Neuron (in vitro differentiated cells): ENCODE results near the gene SOX1.
A peak's percentile ranks its signal among the peaks of the same experiment; 100 is the strongest.

Experiments used
- H2AFZ ChIP-seq: one replicate; pipeline ENCODE4 v1.6.1; 2013; ENCODE audit warnings: low read depth, mild to moderate bottlenecking, inconsistent platforms, low read length, moderate library complexity
- H3K27me3 ChIP-seq: one replicate; pipeline ENCODE4 v1.6.1; 2013; ENCODE audit warnings: low read length; ENCODE audit not compliant: insufficient read depth
- H3K36me3 ChIP-seq: one replicate; pipeline ENCODE4 v1.6.1; 2013; ENCODE audit warnings: low read length; ENCODE audit not compliant: insufficient read depth
- H3K4me1 ChIP-seq: one replicate; pipeline ENCODE4 v1.6.1; 2013; ENCODE audit warnings: low read length; ENCODE audit not compliant: insufficient read depth
- H3K4me3 ChIP-seq: 2 replicates; pipeline ENCODE4 v1.5.1; 2013; ENCODE audit warnings: mild to moderate bottlenecking, low read length, moderate library complexity
- H3K9me3 ChIP-seq: one replicate; pipeline ENCODE4 v1.6.1; 2013; ENCODE audit warnings: low read length

SOX1 gene

DNA sequence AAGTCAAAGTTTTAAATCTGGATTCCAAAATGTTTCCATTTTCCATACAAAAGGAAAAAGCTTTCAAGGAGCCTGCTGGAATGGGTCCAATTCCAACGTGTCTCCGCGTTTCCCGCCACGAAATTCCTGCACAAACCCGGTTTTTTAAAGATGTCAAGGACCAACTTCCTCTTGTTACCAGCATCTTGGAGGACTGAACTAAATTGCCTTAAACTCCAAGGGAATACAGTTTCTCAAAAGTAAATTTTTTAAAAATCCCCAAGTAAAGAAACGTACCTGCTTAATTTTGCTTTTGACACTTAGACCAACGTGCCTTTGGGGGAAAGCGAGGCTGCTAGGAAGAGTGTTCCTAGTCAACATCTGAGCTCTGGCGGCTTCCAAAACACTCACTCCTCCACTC lies 12.3 kb upstream of the SOX1 start:
- Histone ChIP-seq H3K9me3 (no peaks in the 10 kb centered on the region), H3K4me1 (peaks cover 40% of the 10 kb centered on the region), H3K27me3 (peaks cover 75% of the 10 kb centered on the region), H3K36me3 (no peaks in the 10 kb centered on the region), H3K4me3 (no peak overlapping the region), H2AFZ (no peak overlapping the region)

- Histone ChIP-seq H3K27me3 (peaks cover 81% of the 10 kb centered on the region), H3K9me3 (no peaks in the 10 kb centered on the region), H3K4me1 (peaks cover 43% of the 10 kb centered on the region), H3K36me3 (no peaks in the 10 kb centered on the region), H3K4me3 (peak overlapping the region; percentile 53), H2AFZ (no peak overlapping the region)
These were observed 11.7 kb upstream of the SOX1 start for GRCh38 chr13:112055036-112055914.

GRCh38 chr13:112055915-112056269 lies 11.1 kb upstream of the SOX1 start:
- H3K36me3 ChIP-seq: no peaks in the 10 kb centered on the region
- H3K4me1 ChIP-seq: peaks cover 44% of the 10 kb centered on the region
- H2AFZ ChIP-seq: peak overlapping the region; percentile 58
- H3K27me3 ChIP-seq: peaks cover 83% of the 10 kb centered on the region
- H3K9me3 ChIP-seq: no peaks in the 10 kb centered on the region
- H3K4me3 ChIP-seq: peak overlapping the region; percentile 53

- Histone ChIP-seq H3K4me1 (peaks cover 48% of the 10 kb centered on the region), H3K36me3 (no peaks in the 10 kb centered on the region), H2AFZ (peak overlapping the region; percentile 58), H3K27me3 (peaks cover 86% of the 10 kb centered on the region), H3K4me3 (peak overlapping the region; percentile 53), H3K9me3 (no peaks in the 10 kb centered on the region)
These were observed 10.6 kb upstream of the SOX1 start for GRCh38 chr13:112056284-112056727.

DNA sequence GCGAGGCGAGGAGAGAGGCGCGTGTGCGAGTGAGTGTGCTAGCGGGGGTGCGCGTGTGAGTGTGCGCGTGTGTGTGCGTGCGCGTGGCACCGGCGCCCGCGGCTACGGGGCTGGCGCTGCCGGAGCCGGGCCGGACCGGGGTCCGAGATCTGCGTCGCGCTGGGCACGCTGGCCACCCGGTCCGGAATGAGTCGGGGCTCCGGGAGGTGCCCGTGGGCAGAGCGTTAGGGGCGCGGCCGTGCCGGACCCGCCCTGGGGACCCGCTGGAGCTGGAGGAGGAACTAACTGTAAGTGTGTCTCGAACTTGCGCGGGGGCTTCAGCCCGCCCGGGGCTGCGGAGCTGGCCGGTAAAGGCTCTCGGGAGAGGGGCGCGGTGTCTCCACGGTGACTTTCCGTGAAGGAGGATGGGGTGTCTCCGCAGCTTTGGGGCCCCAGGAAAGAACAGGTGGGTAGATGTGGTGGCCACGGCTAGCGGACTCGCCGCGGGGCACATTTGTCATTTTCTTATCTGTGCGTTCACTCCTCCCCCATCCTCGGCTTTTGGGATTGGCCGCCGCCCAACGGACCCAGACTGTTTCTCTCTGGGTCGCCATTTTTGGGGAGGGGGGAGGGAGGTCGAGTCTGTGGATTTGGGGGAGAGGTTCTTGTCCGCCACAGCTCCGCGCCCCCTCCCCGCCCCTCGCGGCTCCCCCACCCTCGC lies 10.1 kb upstream of the SOX1 start:
- Histone ChIP-seq H3K27me3 (peaks cover 88% of the 10 kb centered on the region), H2AFZ (peak overlapping the region; percentile 58), H3K9me3 (no peaks in the 10 kb centered on the region), H3K4me1 (peaks cover 49% of the 10 kb centered on the region), H3K4me3 (peak overlapping the region; percentile 53), H3K36me3 (no peaks in the 10 kb centered on the region)

GRCh38 chr13:112057439-112057735 lies 9.6 kb upstream of the SOX1 start:
- Histone ChIP-seq H3K4me3 (peak overlapping the region; percentile 53), H3K36me3 (no peaks in the 10 kb centered on the region), H3K27me3 (peaks cover 85% of the 10 kb centered on the region), H2AFZ (peak overlapping the region; percentile 58), H3K9me3 (peaks cover 2% of the 10 kb centered on the region), H3K4me1 (peaks cover 49% of the 10 kb centered on the region)

- Histone ChIP-seq H3K36me3 (no peaks in the 10 kb centered on the region), H3K4me1 (peaks cover 49% of the 10 kb centered on the region), H3K4me3 (peak overlapping the region; percentile 53), H3K9me3 (peaks cover 2% of the 10 kb centered on the region), H3K27me3 (peaks cover 82% of the 10 kb centered on the region), H2AFZ (peak overlapping the region; percentile 58)
These were observed 9.0 kb upstream of the SOX1 start for GRCh38 chr13:112057736-112058518.

DNA sequence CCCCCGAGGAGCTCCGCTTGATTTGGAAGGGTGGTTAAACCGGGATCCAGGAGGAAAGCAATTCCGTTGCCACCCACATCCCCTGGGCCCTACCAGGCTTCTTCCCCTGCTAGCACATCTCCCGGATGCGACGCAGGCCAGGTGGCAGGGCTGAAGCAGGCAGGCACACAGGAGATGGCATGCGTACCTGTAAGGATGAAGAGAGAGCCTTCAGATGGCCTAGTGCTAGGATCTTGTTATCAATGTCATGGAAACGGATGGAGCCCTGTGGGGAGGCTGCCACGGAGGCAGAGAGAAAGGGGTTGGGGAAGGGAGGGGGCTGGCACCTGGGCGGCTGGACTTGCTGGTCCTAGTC lies 8.5 kb upstream of the SOX1 start:
- H2AFZ ChIP-seq: no peak overlapping the region
- peaks cover 76% of the 10 kb centered on the region for H3K27me3 ChIP-seq
- H3K4me3 ChIP-seq: no peak overlapping the region
- no peaks in the 10 kb centered on the region for H3K36me3 ChIP-seq
- peaks cover 49% of the 10 kb centered on the region for H3K4me1 ChIP-seq
- H3K9me3 ChIP-seq: peaks cover 2% of the 10 kb centered on the region

DNA sequence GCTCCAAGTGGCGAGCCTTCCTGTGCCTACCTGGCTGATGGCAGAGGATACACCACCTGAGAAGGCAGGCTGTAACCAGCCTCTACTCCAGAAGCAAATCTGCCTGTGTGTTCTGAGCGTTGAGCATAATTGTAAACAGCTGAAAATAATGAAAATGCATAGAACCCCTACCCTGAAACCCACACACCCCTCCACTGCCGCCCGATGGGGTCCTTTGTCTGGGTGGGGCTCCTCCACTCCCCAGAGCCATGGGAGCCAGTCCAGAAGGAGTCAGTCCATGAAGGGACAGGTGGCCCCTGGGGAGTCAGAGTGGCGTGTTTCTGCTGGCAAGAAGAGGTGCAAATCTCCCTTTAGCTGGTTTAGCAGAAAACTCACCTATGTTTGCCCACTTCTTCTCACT lies 8.0 kb upstream of the SOX1 start:
- Histone ChIP-seq H3K27me3 (peaks cover 72% of the 10 kb centered on the region), H2AFZ (no peak overlapping the region), H3K4me3 (no peak overlapping the region), H3K9me3 (peaks cover 2% of the 10 kb centered on the region), H3K36me3 (no peaks in the 10 kb centered on the region), H3K4me1 (peaks cover 46% of the 10 kb centered on the region)

DNA sequence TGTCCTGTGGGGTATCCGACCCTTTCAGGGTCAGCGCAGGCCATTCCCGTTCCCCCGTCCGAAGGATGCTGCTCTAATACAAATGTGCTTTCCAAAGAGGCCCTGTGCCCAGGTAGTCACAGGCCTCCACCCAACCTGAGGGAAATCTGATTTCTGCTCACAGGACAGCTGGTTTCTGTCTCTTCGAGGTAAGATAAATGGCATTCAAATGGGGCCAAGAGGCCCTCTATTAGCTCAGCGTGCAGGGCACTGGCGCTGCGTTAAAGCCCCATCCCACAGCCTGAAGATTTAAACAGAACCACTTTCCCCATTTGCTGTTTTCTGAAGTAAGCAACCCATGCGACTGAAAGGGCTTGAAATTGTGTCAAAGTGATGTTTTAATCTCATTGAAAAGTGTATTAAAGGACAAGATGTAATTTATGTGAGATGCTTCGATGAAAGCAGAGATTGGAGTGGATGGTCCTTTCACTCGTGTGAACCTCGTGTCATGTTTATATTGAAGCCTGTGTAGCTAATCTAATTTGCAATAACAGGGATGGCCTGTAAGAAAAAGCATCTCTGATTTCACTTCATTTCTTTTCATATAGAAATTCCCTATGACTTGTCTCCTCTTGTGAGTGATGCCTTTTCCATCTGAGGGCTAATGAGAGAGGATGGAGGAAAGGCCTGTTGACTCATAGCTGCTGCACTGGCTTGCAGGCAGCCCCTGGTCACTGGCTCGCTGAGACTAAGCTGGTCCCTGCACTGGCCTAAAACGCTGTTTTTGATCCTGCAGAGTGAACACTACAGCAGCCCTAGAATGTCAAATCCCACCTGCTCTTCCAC lies 7.3 kb upstream of the SOX1 start:
- H3K9me3 ChIP-seq: peaks cover 2% of the 10 kb centered on the region
- peaks cover 64% of the 10 kb centered on the region for H3K27me3 ChIP-seq
- no peak overlapping the region for H3K4me3 ChIP-seq
- H2AFZ ChIP-seq: no peak overlapping the region
- no peaks in the 10 kb centered on the region for H3K36me3 ChIP-seq
- H3K4me1 ChIP-seq: peaks cover 39% of the 10 kb centered on the region

- H2AFZ ChIP-seq: no peak overlapping the region
- no peak overlapping the region for H3K4me3 ChIP-seq
- no peaks in the 10 kb centered on the region for H3K36me3 ChIP-seq
- peaks cover 2% of the 10 kb centered on the region for H3K9me3 ChIP-seq
- H3K27me3 ChIP-seq: peaks cover 58% of the 10 kb centered on the region
- peaks cover 34% of the 10 kb centered on the region for H3K4me1 ChIP-seq
These were observed 6.6 kb upstream of the SOX1 start for GRCh38 chr13:112060282-112060830.

DNA sequence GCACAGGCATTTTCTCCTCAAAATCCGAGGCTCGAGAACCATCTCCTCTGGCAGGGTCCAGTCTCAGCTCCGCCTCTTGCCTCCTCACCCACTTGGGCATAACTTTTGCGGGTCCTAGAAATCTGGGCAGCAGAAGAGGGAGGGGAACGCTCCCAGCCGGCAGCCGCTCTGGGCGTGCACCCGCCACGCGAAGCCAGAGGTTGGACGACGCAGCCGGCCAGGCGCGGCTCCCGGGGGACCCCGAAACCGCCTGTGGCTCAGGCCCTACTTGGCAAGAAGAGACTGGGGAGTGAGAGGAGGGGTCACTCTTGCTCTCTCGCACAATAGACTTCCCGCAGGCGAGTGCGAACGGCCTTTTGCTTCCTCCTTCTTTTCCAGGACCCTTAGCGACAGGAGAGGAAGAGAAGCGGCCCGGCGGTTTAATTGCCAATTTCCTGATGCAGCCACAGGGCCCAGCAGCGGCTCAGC lies 6.0 kb upstream of the SOX1 start:
- H3K36me3 ChIP-seq: no peaks in the 10 kb centered on the region
- no peak overlapping the region for H3K4me3 ChIP-seq
- peaks cover 52% of the 10 kb centered on the region for H3K27me3 ChIP-seq
- H3K4me1 ChIP-seq: peaks cover 34% of the 10 kb centered on the region
- no peak overlapping the region for H2AFZ ChIP-seq
- H3K9me3 ChIP-seq: peaks cover 2% of the 10 kb centered on the region
